GM12864 (cell line): ENCODE measurements around the gene SREK1IP1.

Source experiments
- DNase-seq: peaks from one replicate; pipeline ENCODE4 v3.0.0-alpha.2; 2011; ENCODE audit warnings: low read depth
- H3K4me3 ChIP-seq: 2 replicates; pipeline ENCODE4 v1.5.1; 2011; ENCODE audit warnings: mild to moderate bottlenecking, low read depth, low read length, control low read depth
- CTCF ChIP-seq: IDR thresholded peaks from 2 replicates; pipeline ENCODE4 v1.5.1; 2011; ENCODE audit warnings: low read depth, mild to moderate bottlenecking, moderate library complexity, low read length, control low read depth, inconsistent platforms; ENCODE audit errors: missing control alignments

The SREK1IP1 gene

GRCh38 chr5:64768358-64769312, at the start of gene SREK1IP1, which contains the start of gene CWC27:
SREK1IP1 (minus strand) TSS chr5:64768691; CDS start chr5:64768517, 174 bp downstream.
CWC27 (plus strand) TSS chr5:64768930; CDS start chr5:64769147, 217 bp downstream.
- peak within 1 kb of the TSS; percentile 100 for H3K4me3 ChIP-seq
- peak; percentile 89 for DNase-seq
- TF ChIP-seq CTCF: peak; percentile 10

- H3K4me3 ChIP-seq: no peak overlapping the region
- TF ChIP-seq CTCF: no peak
- DNase-seq: no peak
Observed at GRCh38 chr5:64818245-64818644, 49.8 kb upstream of the SREK1IP1 start.

- H3K4me3 ChIP-seq: no peak overlapping the region
- TF ChIP-seq CTCF: no peak
- DNase-seq: peak; percentile 18
Observed at GRCh38 chr5:64814073-64814472, 45.6 kb upstream of the SREK1IP1 start.

GRCh38 chr5:64811050-64811640, 42.7 kb upstream of the SREK1IP1 start:
- DNase-seq: peak; percentile 30
- no peak overlapping the region for H3K4me3 ChIP-seq
- TF ChIP-seq CTCF: peak; percentile 63

- TF ChIP-seq CTCF: no peak
- no peak overlapping the region for H3K4me3 ChIP-seq
- no peak for DNase-seq
Observed at GRCh38 chr5:64807520-64807919, 39.0 kb upstream of the SREK1IP1 start.

GRCh38 chr5:64806537-64806936, 38.0 kb upstream of the SREK1IP1 start:
- no peak for TF ChIP-seq CTCF
- DNase-seq: no peak
- H3K4me3 ChIP-seq: no peak overlapping the region
